Activated T-cell treated with anti-CD3 and anti-CD28 coated beads, Interleukin-2, amount 50 U/mL, for 1 hour (primary cell): ENCODE measurements around the gene APOC3.

Experiments used
- DNase-seq: peaks from one replicate; pipeline ENCODE4 v3.0.0-alpha.2; 2020

Gene APOC3

GRCh38 chr11:116852261-116853031 lies 22.7 kb downstream of the APOC3 start:
- DNase-seq = no peak

- peak; percentile 38 for DNase-seq
Measured at GRCh38 chr11:116853461-116854073, 23.9 kb downstream of the APOC3 start.

- no peak for DNase-seq
Measured at GRCh38 chr11:116855413-116855812, 25.7 kb downstream of the APOC3 start.

- DNase-seq = no peak
Measured at GRCh38 chr11:116856423-116856822, 26.7 kb downstream of the APOC3 start.

GRCh38 chr11:116857316-116857715 lies 27.6 kb downstream of the APOC3 start:
- no peak for DNase-seq

GRCh38 chr11:116857936-116858335 lies 28.2 kb downstream of the APOC3 start:
- no peak for DNase-seq

- DNase-seq = no peak
Measured at GRCh38 chr11:116859175-116859574, 29.5 kb downstream of the APOC3 start.

GRCh38 chr11:116860303-116860702 lies 30.6 kb downstream of the APOC3 start:
- no peak for DNase-seq

DNA sequence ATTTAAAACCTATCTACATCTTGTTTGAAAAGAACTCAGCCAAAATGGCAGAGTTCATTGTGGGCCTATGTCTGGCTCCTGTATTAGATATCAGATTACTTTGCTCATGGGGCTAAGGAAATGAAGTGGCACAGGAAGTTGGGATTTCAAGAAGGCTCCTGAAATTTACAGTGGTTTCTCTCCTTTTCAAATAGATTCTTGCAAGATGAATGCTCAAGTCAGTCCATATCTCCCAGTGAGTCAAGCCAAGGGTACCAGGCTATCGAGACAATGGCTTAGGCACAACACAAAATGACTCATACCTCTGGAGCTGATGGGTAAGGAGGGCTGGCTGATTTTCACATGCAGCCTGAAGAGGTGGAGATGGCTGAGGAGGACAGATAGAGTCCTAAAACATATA lies 31.8 kb downstream of the APOC3 start:
- DNase-seq = no peak

- DNase-seq = no peak
Measured at GRCh38 chr11:116862185-116862584, 32.5 kb downstream of the APOC3 start.

GRCh38 chr11:116862951-116863350 lies 33.2 kb downstream of the APOC3 start:
- no peak for DNase-seq

DNA sequence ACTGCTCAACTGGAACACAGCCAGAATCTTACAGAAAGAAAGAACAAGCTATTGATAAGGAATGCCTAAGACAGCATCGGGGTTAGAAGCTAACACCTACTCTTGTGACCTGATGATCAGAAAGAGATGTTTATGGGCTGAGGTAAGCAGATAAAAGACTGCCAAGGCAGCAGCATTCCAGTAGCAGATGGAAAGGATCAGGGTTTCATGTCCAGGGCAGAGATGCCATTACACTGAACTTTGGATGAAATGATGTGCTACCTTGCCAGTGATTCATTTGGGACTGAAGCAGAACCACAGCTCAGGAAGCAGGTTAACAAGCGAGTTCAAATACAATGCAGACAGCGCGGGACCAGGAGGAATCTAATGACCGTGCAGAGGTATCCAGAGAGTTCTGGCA lies 34.8 kb downstream of the APOC3 start:
- DNase-seq = no peak

GRCh38 chr11:116865696-116866095 lies 36.0 kb downstream of the APOC3 start:
- DNase-seq = no peak

DNA sequence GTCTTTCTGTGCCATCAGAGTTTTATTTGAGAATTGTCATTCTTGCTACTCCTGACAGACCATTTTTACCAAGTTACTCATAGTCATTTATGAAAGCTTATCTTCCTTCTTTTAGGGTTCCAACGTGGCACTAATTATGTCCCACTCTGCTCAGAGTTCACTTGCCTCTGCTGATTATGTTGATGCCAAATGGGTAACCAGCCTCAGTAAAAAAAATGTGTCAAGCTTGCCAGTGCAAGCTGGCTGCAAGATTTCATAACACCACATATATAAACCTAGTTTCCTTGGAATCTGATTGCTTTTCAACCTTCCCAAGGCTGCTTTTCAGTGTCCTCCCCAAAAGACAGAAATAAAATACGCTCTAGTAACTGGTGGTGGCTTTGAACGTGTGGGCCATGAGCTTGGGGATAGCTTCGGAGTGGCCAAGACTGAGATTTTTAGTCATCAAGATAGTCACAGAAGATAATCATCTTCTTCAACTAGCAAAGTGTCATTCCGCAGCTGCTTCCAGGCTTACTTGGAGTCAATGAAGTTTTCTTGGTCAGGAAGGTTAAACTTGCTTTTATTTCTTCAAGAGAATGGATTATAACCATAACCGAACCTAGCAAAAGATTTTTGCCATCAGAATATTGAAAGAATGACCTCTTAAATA lies 37.2 kb downstream of the APOC3 start:
- no peak for DNase-seq

- DNase-seq = no peak
Measured at GRCh38 chr11:116867619-116868018, 37.9 kb downstream of the APOC3 start.

- no peak for DNase-seq
Measured at GRCh38 chr11:116868066-116868465, 38.4 kb downstream of the APOC3 start.

GRCh38 chr11:116869610-116870009 lies 39.9 kb downstream of the APOC3 start:
- no peak for DNase-seq

DNA sequence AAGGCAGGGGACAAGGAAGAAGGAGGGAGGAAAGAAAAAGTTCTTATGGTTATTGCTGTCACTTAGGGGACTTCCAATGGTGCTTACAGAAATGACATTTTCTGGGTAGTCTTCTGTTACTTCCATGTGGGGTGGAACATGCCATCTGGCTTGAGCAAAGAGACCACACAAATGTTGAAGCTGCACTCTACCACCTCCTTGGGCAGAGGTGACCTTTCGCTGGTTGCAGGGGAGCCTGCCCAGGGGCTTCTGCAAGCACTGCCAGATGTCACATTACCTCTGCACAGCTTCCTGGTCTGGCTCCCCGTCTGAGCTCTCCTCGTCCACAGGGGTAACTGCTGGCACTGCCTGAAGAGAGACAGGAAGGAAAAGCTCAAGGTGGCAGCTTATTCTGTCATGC lies 40.3 kb downstream of the APOC3 start:
- DNase-seq = no peak

- no peak for DNase-seq
Measured at GRCh38 chr11:116871248-116871647, 41.5 kb downstream of the APOC3 start.

DNA sequence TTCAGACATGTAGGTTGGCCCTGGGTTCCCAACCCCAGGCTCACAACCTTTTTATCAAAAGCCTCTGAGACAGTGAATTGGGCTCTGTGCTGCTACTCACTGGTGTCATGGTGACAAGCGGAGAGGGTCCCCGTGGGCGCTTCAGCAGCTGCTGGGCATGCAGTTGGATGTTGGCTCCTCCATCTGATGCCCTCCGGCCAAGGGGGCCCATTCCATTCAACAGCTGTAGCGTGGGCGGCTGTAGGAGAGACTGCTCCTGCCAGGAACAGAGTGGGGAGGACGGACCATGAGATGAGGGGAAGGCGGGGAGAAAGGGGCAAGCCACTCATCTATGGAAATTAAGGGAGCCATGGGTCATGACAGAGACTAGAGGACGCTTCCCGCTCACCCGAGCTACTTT lies 43.7 kb downstream of the APOC3 start:
- DNase-seq = no peak

- no peak for DNase-seq
Measured at GRCh38 chr11:116874251-116874650, 44.5 kb downstream of the APOC3 start.

GRCh38 chr11:116875194-116875593 lies 45.5 kb downstream of the APOC3 start:
- DNase-seq = no peak

DNA sequence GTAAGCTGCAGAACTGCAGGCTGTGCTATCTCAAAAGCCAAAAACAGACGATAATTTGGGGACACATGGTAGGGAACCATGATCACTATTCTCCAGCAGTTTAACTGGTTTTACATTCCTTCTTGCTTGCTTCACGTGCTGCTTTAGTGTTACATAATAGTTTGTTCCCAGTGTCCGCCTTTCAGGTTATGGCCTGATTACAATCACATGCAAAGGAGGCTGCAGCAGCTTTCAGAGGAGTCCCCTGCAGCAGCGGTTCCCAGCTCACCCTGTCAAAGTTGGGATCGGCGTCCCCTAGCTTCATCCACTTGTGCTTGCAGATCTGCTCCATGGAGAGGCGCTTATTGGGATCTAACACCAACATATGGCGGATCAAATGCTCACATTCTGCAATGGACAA lies 46.9 kb downstream of the APOC3 start:
- DNase-seq = no peak
